Muscle of leg (tissue), 11 donors: ENCODE results near the gene CNOT4. TPM values are rescaled to one million over a fixed set of nuclear protein-coding genes. Genes with fewer than 3 reads are reported as not detected.

ENCODE experiments used
- DNase-seq: peaks from one replicate; pipeline ENCODE4 v3.0.0; 2013
- H3K27ac ChIP-seq: one replicate; pipeline ENCODE4 v1.5.1; 2013; ENCODE audit warnings: mild to moderate bottlenecking, low read length, control low read depth
- H3K27me3 ChIP-seq: one replicate; pipeline ENCODE4 v1.6.1; 2013; ENCODE audit warnings: low read length; ENCODE audit not compliant: control insufficient read depth, insufficient read depth
- H3K36me3 ChIP-seq: one replicate; pipeline ENCODE4 v1.6.1; 2013; ENCODE audit warnings: low read length; ENCODE audit not compliant: control insufficient read depth, insufficient read depth
- H3K4me1 ChIP-seq: one replicate; pipeline ENCODE4 v1.6.1; 2013; ENCODE audit warnings: low read length; ENCODE audit not compliant: control insufficient read depth, insufficient read depth
- H3K4me3 ChIP-seq: one replicate; pipeline ENCODE4 v1.5.1; 2013; ENCODE audit warnings: low read length, control low read depth
- H3K9me3 ChIP-seq: replicated peaks from 2 replicates; pipeline ENCODE4 v1.6.1; 2013; ENCODE audit warnings: low read depth, low read length; ENCODE audit not compliant: control insufficient read depth
- WGBS: methylation state at CpG from one replicate; pipeline ENCODE4 v1.1.5; 2013; ENCODE audit warnings: missing lambda C conversion rate; ENCODE audit not compliant: insufficient coverage; 5-methylcytosine and 5-hydroxymethylcytosine counted together
- polyA plus RNA-seq, 8 donors: library from polyadenylated mRNA; unstranded; fragments of 120-200 nt; gene quantifications; one replicate each; pipeline versions ENCODE4 v1.2.1 to v1.2.3, GENCODE V29; 2013; ENCODE audit warnings: inconsistent platforms in 1 of 8, low replicate concordance in 1 of 8; ENCODE audit not compliant: insufficient read length in 8 of 8, insufficient read depth in 1 of 8
- total RNA-seq: library from RNA; stranded (reverse); fragments of 120-200 nt; gene quantifications from one replicate; pipeline ENCODE4 v1.2.4, GENCODE V29; 2013

Gene CNOT4
- total and polyA plus RNA-seq, 9 donors = 12.1 to 23.3 (median 20.9) TPM

DNA sequence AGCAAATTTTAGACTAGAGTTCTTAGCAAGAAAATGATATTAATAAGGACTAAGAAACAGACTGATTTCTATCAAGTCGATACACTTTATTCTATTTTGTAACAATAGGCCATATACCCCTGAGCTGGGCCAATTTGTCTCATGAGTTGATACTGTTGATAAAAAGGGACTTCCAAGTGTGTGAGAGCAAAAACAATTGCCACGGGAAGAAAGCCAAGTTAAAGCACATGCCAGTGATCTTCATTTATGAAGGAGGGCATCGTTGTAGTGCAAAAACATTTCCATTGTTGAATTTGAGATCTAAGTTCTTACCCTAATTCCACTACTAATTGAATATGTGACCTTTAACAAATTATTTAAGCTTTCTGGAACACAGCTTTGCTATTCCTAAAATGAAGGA lies 119.9 kb downstream of the CNOT4 start:
- no peak overlapping the region for H3K27ac ChIP-seq
- H3K4me1 ChIP-seq = no peaks in the 10 kb centered on the region
- no peak for DNase-seq
- peaks cover 9% of the 10 kb centered on the region for H3K36me3 ChIP-seq
- H3K4me3 ChIP-seq = no peak overlapping the region
- no peaks in the 10 kb centered on the region for H3K9me3 ChIP-seq
- no peaks in the 10 kb centered on the region for H3K27me3 ChIP-seq
- no CpG with 5 or more reads among the region's 3 CpGs for WGBS

- no peak overlapping the region for H3K27ac ChIP-seq
- WGBS = no CpG with 5 or more reads among the region's 3 CpGs
These were observed 121.3 kb downstream of the CNOT4 start for GRCh38 chr7:135388616-135389015.

GRCh38 chr7:135386776-135387175 lies 123.1 kb downstream of the CNOT4 start:
- no peak overlapping the region for H3K4me3 ChIP-seq
- no peak overlapping the region for H3K27ac ChIP-seq
- WGBS = no CpG with 5 or more reads among the region's 2 CpGs
- no peak for DNase-seq
- H3K36me3 ChIP-seq = peaks cover 3% of the 10 kb centered on the region
- H3K9me3 ChIP-seq = no peaks in the 10 kb centered on the region
- H3K27me3 ChIP-seq = no peaks in the 10 kb centered on the region
- no peaks in the 10 kb centered on the region for H3K4me1 ChIP-seq

More at GRCh38 chr7:135388616-135389015, 121.3 kb downstream of the CNOT4 start:
- no peak for DNase-seq
- Histone ChIP-seq H3K9me3 (no peaks in the 10 kb centered on the region), H3K36me3 (peaks cover 3% of the 10 kb centered on the region), H3K27me3 (no peaks in the 10 kb centered on the region), H3K4me1 (no peaks in the 10 kb centered on the region), H3K4me3 (no peak overlapping the region)

DNA sequence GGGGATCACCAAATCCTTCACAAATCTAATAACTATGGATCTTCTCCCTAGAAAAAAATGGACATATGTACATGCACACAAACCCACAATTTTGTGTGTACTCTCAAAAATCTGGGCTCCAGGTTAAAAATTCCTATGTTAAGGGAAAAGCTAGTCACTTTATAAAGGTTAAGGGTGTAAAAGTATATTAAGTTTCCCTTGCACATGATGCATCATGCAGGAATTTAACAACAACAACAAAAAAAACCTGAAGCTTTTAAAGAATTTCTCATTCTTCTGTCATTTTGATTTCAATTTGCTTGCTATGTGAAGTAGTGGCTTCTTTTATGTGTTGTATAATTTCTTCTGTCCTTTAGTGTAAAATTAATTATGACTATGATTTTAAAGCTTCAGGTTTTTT lies 123.7 kb downstream of the CNOT4 start:
- H3K4me1 ChIP-seq = no peaks in the 10 kb centered on the region
- H3K27ac ChIP-seq = no peak overlapping the region
- no peaks in the 10 kb centered on the region for H3K27me3 ChIP-seq
- no peak for DNase-seq
- H3K4me3 ChIP-seq = no peak overlapping the region
- peaks cover 3% of the 10 kb centered on the region for H3K36me3 ChIP-seq
- no peaks in the 10 kb centered on the region for H3K9me3 ChIP-seq

GRCh38 chr7:135385209-135385608 lies 124.7 kb downstream of the CNOT4 start:
- Histone ChIP-seq H3K4me3 (no peak overlapping the region), H3K27ac (no peak overlapping the region), H3K27me3 (no peaks in the 10 kb centered on the region), H3K4me1 (no peaks in the 10 kb centered on the region), H3K36me3 (peaks cover 3% of the 10 kb centered on the region), H3K9me3 (no peaks in the 10 kb centered on the region)
- DNase-seq = peak; percentile 20
- no CpG with 5 or more reads among the region's 3 CpGs for WGBS

GRCh38 chr7:135383525-135384175 lies 126.3 kb downstream of the CNOT4 start:
- Histone ChIP-seq H3K36me3 (peaks cover 2% of the 10 kb centered on the region), H3K27ac (no peak overlapping the region), H3K27me3 (no peaks in the 10 kb centered on the region), H3K9me3 (no peaks in the 10 kb centered on the region), H3K4me3 (no peak overlapping the region), H3K4me1 (no peaks in the 10 kb centered on the region)
- DNase-seq = no peak
- WGBS = no CpG with 5 or more reads among the region's 2 CpGs

- no peaks in the 10 kb centered on the region for H3K9me3 ChIP-seq
- H3K4me3 ChIP-seq = no peak overlapping the region
- H3K36me3 ChIP-seq = no peaks in the 10 kb centered on the region
- no peaks in the 10 kb centered on the region for H3K4me1 ChIP-seq
- no peak for DNase-seq
- H3K27me3 ChIP-seq = no peaks in the 10 kb centered on the region
- H3K27ac ChIP-seq = no peak overlapping the region
- no CpG with 5 or more reads among the region's 3 CpGs for WGBS
These were observed 127.7 kb downstream of the CNOT4 start for GRCh38 chr7:135382173-135382572.

DNA sequence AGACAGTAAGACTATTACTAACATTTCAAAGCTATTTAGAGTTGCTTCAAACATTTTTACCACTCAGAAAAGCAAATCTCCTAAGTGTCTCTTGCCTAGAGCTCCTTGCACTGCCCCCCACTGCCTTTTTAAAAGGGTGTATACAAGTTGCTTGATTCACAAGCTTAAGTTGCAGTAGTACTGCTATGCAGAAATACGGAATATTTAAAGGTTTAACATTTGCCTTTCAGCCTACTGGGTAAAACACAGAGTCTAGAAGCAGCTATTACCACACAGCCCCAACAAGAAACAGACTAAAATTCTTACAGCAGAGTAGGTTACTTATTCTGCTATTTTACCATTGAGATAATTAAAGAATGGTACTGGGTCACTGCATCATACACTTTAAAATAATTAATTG lies 128.5 kb downstream of the CNOT4 start:
- Histone ChIP-seq H3K4me3 (no peak overlapping the region), H3K36me3 (no peaks in the 10 kb centered on the region), H3K4me1 (no peaks in the 10 kb centered on the region), H3K27me3 (no peaks in the 10 kb centered on the region), H3K27ac (no peak overlapping the region), H3K9me3 (no peaks in the 10 kb centered on the region)
- DNase-seq = no peak
- WGBS = no CpG with 5 or more reads among the region's 1 CpG

GRCh38 chr7:135380351-135380750 lies 129.6 kb downstream of the CNOT4 start:
- H3K4me3 ChIP-seq = no peak overlapping the region
- no peak for DNase-seq
- H3K9me3 ChIP-seq = no peaks in the 10 kb centered on the region
- H3K36me3 ChIP-seq = no peaks in the 10 kb centered on the region
- no peaks in the 10 kb centered on the region for H3K27me3 ChIP-seq
- H3K4me1 ChIP-seq = no peaks in the 10 kb centered on the region
- H3K27ac ChIP-seq = no peak overlapping the region

DNA sequence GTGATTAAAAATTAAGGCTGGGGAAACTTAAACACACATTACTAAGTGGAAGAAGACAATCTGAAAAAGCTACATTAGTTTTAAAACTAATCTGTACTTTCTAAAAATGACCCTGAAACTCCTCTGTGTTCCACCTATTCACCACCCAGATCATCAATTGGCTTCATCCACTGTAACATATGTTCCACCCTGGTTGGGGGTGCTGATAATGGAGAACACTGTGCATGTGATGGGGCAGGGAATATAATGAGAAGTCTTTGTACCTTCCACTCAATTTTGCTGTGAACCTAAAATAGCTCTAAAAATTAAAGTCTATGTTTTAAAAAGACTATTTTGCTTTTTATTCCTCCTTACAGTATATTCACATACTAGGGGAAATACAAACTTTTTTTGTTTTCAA lies 132.7 kb downstream of the CNOT4 start:
- Histone ChIP-seq H3K27me3 (no peaks in the 10 kb centered on the region), H3K36me3 (no peaks in the 10 kb centered on the region), H3K4me1 (no peaks in the 10 kb centered on the region), H3K27ac (no peak overlapping the region), H3K4me3 (no peak overlapping the region), H3K9me3 (no peaks in the 10 kb centered on the region)
- DNase-seq = no peak
